A673 (cell line): Measurements from ENCODE around the gene KCNMA1.

ENCODE experiments used
- EZH2 ChIP-seq: fragments of 200-600 bp; sonication (generic); IDR thresholded peaks from 2 replicates; pipeline ENCODE4 v1.6.1; 2017; ENCODE audit warnings: borderline replicate concordance, low read depth, mild to moderate bottlenecking, mixed read lengths, antibody characterized with exemption, low read length; ENCODE audit not compliant: poor library complexity, severe bottlenecking
- TF ChIP-seq, protein P1 (sequence below): fragments of 300-800, 200-600 bp; sonication (generic); conservative IDR thresholded peaks from 2 replicates; pipeline ENCODE4 v1.5.1; 2017; ENCODE audit warnings: low read depth, mild to moderate bottlenecking, antibody characterized with exemption, low read length, moderate library complexity, mixed read lengths

DNA sequence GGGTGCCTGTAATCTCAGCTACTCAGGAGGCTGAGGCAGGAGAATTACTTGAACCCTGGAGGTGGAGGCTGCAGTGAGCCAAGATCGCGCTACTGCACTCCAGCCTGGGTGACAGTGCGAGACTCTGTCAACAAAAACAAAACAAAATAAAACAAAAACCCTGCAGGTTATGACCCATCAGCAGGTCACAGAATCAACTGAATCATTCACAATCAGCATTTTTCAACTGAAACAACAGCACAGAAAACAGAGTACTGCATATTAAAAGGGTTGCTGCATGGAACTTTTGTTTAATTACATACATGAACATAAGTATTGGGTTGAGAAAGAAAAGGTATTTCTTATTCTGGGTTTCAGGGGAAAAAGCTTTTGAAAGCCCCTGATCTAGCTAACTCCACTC, 77.6 kb downstream of the KCNMA1 start:
- TF ChIP-seq, protein P1, sequence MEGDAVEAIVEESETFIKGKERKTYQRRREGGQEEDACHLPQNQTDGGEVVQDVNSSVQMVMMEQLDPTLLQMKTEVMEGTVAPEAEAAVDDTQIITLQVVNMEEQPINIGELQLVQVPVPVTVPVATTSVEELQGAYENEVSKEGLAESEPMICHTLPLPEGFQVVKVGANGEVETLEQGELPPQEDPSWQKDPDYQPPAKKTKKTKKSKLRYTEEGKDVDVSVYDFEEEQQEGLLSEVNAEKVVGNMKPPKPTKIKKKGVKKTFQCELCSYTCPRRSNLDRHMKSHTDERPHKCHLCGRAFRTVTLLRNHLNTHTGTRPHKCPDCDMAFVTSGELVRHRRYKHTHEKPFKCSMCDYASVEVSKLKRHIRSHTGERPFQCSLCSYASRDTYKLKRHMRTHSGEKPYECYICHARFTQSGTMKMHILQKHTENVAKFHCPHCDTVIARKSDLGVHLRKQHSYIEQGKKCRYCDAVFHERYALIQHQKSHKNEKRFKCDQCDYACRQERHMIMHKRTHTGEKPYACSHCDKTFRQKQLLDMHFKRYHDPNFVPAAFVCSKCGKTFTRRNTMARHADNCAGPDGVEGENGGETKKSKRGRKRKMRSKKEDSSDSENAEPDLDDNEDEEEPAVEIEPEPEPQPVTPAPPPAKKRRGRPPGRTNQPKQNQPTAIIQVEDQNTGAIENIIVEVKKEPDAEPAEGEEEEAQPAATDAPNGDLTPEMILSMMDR, result no peak
- no peak for TF ChIP-seq EZH2
